ENCODE results near the gene FRK. TPM values are rescaled to one million over a fixed set of nuclear protein-coding genes. Genes with fewer than 3 reads are reported as not detected.
"Not testable (repeated sequence)": the region's sequence is repeated elsewhere in the genome, so short reads cannot be mapped to it uniquely, and the experiment has no call there.

Gene FRK
- total and polyA plus RNA-seq, 9 donors = 0.40 to 0.79 (median 0.51) TPM

- no CpG with 5 or more reads among the region's 2 CpGs for WGBS (ENCODE audit: insufficient coverage)
- no peak overlapping the region for H3K4me3 ChIP-seq (ENCODE audit: low read length)
- H3K9me3 ChIP-seq (replicated peaks; ENCODE audit: control insufficient read depth, low read depth, low read length) = no peaks in the 10 kb centered on the region
- no peak for DNase-seq
- no peaks in the 10 kb centered on the region for H3K36me3 ChIP-seq (ENCODE audit: control insufficient read depth, insufficient read depth, low read length)
- no peaks in the 10 kb centered on the region for H3K27me3 ChIP-seq (ENCODE audit: control insufficient read depth, insufficient read depth, low read length)
- H3K4me1 ChIP-seq (ENCODE audit: control insufficient read depth, insufficient read depth, low read length) = peaks cover 2% of the 10 kb centered on the region
- no peak overlapping the region for H3K27ac ChIP-seq (ENCODE audit: low read length)
These were observed 2.9 kb downstream of the FRK start for GRCh38 chr6:116057766-116058165.

GRCh38 chr6:116055513-116055912 lies 5.2 kb downstream of the FRK start:
- Histone ChIP-seq H3K27me3 (ENCODE audit: control insufficient read depth, insufficient read depth, low read length) (no peaks in the 10 kb centered on the region), H3K4me3 (ENCODE audit: low read length) (no peak overlapping the region), H3K36me3 (ENCODE audit: control insufficient read depth, insufficient read depth, low read length) (no peaks in the 10 kb centered on the region), H3K4me1 (ENCODE audit: control insufficient read depth, insufficient read depth, low read length) (no peaks in the 10 kb centered on the region), H3K9me3 (replicated peaks; ENCODE audit: control insufficient read depth, low read depth, low read length) (no peaks in the 10 kb centered on the region), H3K27ac (ENCODE audit: low read length) (no peak overlapping the region)
- no peak for DNase-seq
- WGBS (ENCODE audit: insufficient coverage) = no CpG with 5 or more reads among the region's 1 CpG

GRCh38 chr6:116051244-116051643 lies 9.4 kb downstream of the FRK start:
- Histone ChIP-seq H3K9me3 (replicated peaks; ENCODE audit: control insufficient read depth, low read depth, low read length) (no peaks in the 10 kb centered on the region), H3K4me3 (ENCODE audit: low read length) (no peak overlapping the region), H3K27me3 (ENCODE audit: control insufficient read depth, insufficient read depth, low read length) (no peaks in the 10 kb centered on the region), H3K4me1 (ENCODE audit: control insufficient read depth, insufficient read depth, low read length) (no peaks in the 10 kb centered on the region), H3K27ac (ENCODE audit: low read length) (no peak overlapping the region), H3K36me3 (ENCODE audit: control insufficient read depth, insufficient read depth, low read length) (no peaks in the 10 kb centered on the region)
- WGBS (ENCODE audit: insufficient coverage) = no CpG with 5 or more reads among the region's 3 CpGs
- no peak for DNase-seq

GRCh38 chr6:116050737-116051136 lies 10.0 kb downstream of the FRK start:
- Histone ChIP-seq H3K9me3 (replicated peaks; ENCODE audit: control insufficient read depth, low read depth, low read length) (no peaks in the 10 kb centered on the region), H3K36me3 (ENCODE audit: control insufficient read depth, insufficient read depth, low read length) (no peaks in the 10 kb centered on the region), H3K4me3 (ENCODE audit: low read length) (no peak overlapping the region), H3K27me3 (ENCODE audit: control insufficient read depth, insufficient read depth, low read length) (no peaks in the 10 kb centered on the region), H3K4me1 (ENCODE audit: control insufficient read depth, insufficient read depth, low read length) (no peaks in the 10 kb centered on the region), H3K27ac (ENCODE audit: low read length) (no peak overlapping the region)
- WGBS (ENCODE audit: insufficient coverage) = no CpG with 5 or more reads among the region's 1 CpG
- DNase-seq = no peak

GRCh38 chr6:116049321-116049720 lies 11.4 kb downstream of the FRK start:
- Histone ChIP-seq H3K9me3 (replicated peaks; ENCODE audit: control insufficient read depth, low read depth, low read length) (no peaks in the 10 kb centered on the region), H3K27me3 (ENCODE audit: control insufficient read depth, insufficient read depth, low read length) (no peaks in the 10 kb centered on the region), H3K36me3 (ENCODE audit: control insufficient read depth, insufficient read depth, low read length) (no peaks in the 10 kb centered on the region), H3K27ac (ENCODE audit: low read length) (no peak overlapping the region), H3K4me1 (ENCODE audit: control insufficient read depth, insufficient read depth, low read length) (no peaks in the 10 kb centered on the region), H3K4me3 (ENCODE audit: low read length) (no peak overlapping the region)
- WGBS (ENCODE audit: insufficient coverage) = no CpG with 5 or more reads among the region's 1 CpG
- DNase-seq = no peak

GRCh38 chr6:116047173-116047933 lies 13.3 kb downstream of the FRK start:
- H3K36me3 ChIP-seq (ENCODE audit: control insufficient read depth, insufficient read depth, low read length) = no peaks in the 10 kb centered on the region
- no peaks in the 10 kb centered on the region for H3K9me3 ChIP-seq (replicated peaks; ENCODE audit: control insufficient read depth, low read depth, low read length)
- DNase-seq = peak; percentile 42
- H3K27ac ChIP-seq (ENCODE audit: low read length) = no peak overlapping the region
- no peaks in the 10 kb centered on the region for H3K27me3 ChIP-seq (ENCODE audit: control insufficient read depth, insufficient read depth, low read length)
- WGBS (ENCODE audit: insufficient coverage) = no CpG with 5 or more reads among the region's 3 CpGs
- no peak overlapping the region for H3K4me3 ChIP-seq (ENCODE audit: low read length)
- H3K4me1 ChIP-seq (ENCODE audit: control insufficient read depth, insufficient read depth, low read length) = no peaks in the 10 kb centered on the region

- H3K27me3 ChIP-seq (ENCODE audit: control insufficient read depth, insufficient read depth, low read length) = no peaks in the 10 kb centered on the region
- H3K9me3 ChIP-seq (replicated peaks; ENCODE audit: control insufficient read depth, low read depth, low read length) = no peaks in the 10 kb centered on the region
- H3K27ac ChIP-seq (ENCODE audit: low read length) = no peak overlapping the region
- DNase-seq = no peak
- no peaks in the 10 kb centered on the region for H3K36me3 ChIP-seq (ENCODE audit: control insufficient read depth, insufficient read depth, low read length)
- H3K4me1 ChIP-seq (ENCODE audit: control insufficient read depth, insufficient read depth, low read length) = no peaks in the 10 kb centered on the region
- H3K4me3 ChIP-seq (ENCODE audit: low read length) = no peak overlapping the region
- WGBS (ENCODE audit: insufficient coverage) = no CpG with 5 or more reads among the region's 1 CpG
These were observed 14.0 kb downstream of the FRK start for GRCh38 chr6:116046737-116047136.

- H3K9me3 ChIP-seq (replicated peaks; ENCODE audit: control insufficient read depth, low read depth, low read length); H3K4me3 ChIP-seq (ENCODE audit: low read length); H3K27me3 ChIP-seq (ENCODE audit: control insufficient read depth, insufficient read depth, low read length); DNase-seq; H3K27ac ChIP-seq (ENCODE audit: low read length); H3K36me3 ChIP-seq (ENCODE audit: control insufficient read depth, insufficient read depth, low read length); H3K4me1 ChIP-seq (ENCODE audit: control insufficient read depth, insufficient read depth, low read length): not testable (repeated sequence)
These were observed 14.4 kb downstream of the FRK start for GRCh38 chr6:116046272-116046671.

GRCh38 chr6:116041934-116042333 lies 18.8 kb downstream of the FRK start:
- WGBS (ENCODE audit: insufficient coverage) = 73% methylated on average over 4 of the region's 5 CpGs
- no peak overlapping the region for H3K27ac ChIP-seq (ENCODE audit: low read length)
- no peaks in the 10 kb centered on the region for H3K9me3 ChIP-seq (replicated peaks; ENCODE audit: control insufficient read depth, low read depth, low read length)
- no peak overlapping the region for H3K4me3 ChIP-seq (ENCODE audit: low read length)
- no peak for DNase-seq
- H3K36me3 ChIP-seq (ENCODE audit: control insufficient read depth, insufficient read depth, low read length) = no peaks in the 10 kb centered on the region
- H3K27me3 ChIP-seq (ENCODE audit: control insufficient read depth, insufficient read depth, low read length) = no peaks in the 10 kb centered on the region
- H3K4me1 ChIP-seq (ENCODE audit: control insufficient read depth, insufficient read depth, low read length) = no peaks in the 10 kb centered on the region

GRCh38 chr6:116040993-116041392 lies 19.7 kb downstream of the FRK start:
- no peaks in the 10 kb centered on the region for H3K36me3 ChIP-seq (ENCODE audit: control insufficient read depth, insufficient read depth, low read length)
- no peak overlapping the region for H3K27ac ChIP-seq (ENCODE audit: low read length)
- H3K9me3 ChIP-seq (replicated peaks; ENCODE audit: control insufficient read depth, low read depth, low read length) = no peaks in the 10 kb centered on the region
- no peak overlapping the region for H3K4me3 ChIP-seq (ENCODE audit: low read length)
- DNase-seq = no peak
- H3K4me1 ChIP-seq (ENCODE audit: control insufficient read depth, insufficient read depth, low read length) = no peaks in the 10 kb centered on the region
- WGBS (ENCODE audit: insufficient coverage) = no CpG with 5 or more reads among the region's 2 CpGs
- no peaks in the 10 kb centered on the region for H3K27me3 ChIP-seq (ENCODE audit: control insufficient read depth, insufficient read depth, low read length)

GRCh38 chr6:116036885-116037284 lies 23.8 kb downstream of the FRK start:
- Histone ChIP-seq H3K27ac (ENCODE audit: low read length) (no peak overlapping the region), H3K27me3 (ENCODE audit: control insufficient read depth, insufficient read depth, low read length) (no peaks in the 10 kb centered on the region), H3K9me3 (replicated peaks; ENCODE audit: control insufficient read depth, low read depth, low read length) (no peaks in the 10 kb centered on the region), H3K36me3 (ENCODE audit: control insufficient read depth, insufficient read depth, low read length) (no peaks in the 10 kb centered on the region), H3K4me1 (ENCODE audit: control insufficient read depth, insufficient read depth, low read length) (no peaks in the 10 kb centered on the region), H3K4me3 (ENCODE audit: low read length) (no peak overlapping the region)
- no peak for DNase-seq
